SK-N-SH treated with all-trans-retinoic acid at 6 μM for 48 hours (cell line): ENCODE results near the gene CARS1.
A peak's percentile ranks its signal among the peaks of the same experiment; 100 is the strongest.

Source experiments
- ATAC-seq: fragments of 200-7000 bp; cut with Tn5 transposase; 3 replicates; pipeline ENCODE4 v1.9.1; 2020; ENCODE audit warnings: mild to moderate bottlenecking, moderate library complexity
- CREB5 ChIP-seq: fragments of 250-450 bp; sonication (Bioruptor Pico); IDR thresholded peaks from 2 replicates; pipeline ENCODE4 v1.5.1; 2020; ENCODE audit warnings: low read depth, mild to moderate bottlenecking, moderate library complexity
- CSDC2 ChIP-seq: fragments of 250-450 bp; sonication (Bioruptor Pico); IDR thresholded peaks from 2 replicates; pipeline ENCODE4 v1.5.0; 2020; ENCODE audit warnings: mild to moderate bottlenecking, moderate library complexity
- CSRNP3 ChIP-seq: fragments of 250-450 bp; sonication (Bioruptor Pico); IDR thresholded peaks from 2 replicates; pipeline ENCODE4 v1.5.1; 2021; ENCODE audit warnings: mild to moderate bottlenecking, moderate library complexity
- ESRRG ChIP-seq: fragments of 250-450 bp; sonication (Bioruptor Pico); IDR thresholded peaks from 2 replicates; pipeline ENCODE4 v1.6.1; 2021; ENCODE audit warnings: mild to moderate bottlenecking
- GLIS3 ChIP-seq: fragments of 250-450 bp; sonication (Bioruptor Pico); IDR thresholded peaks from 2 replicates; pipeline ENCODE4 v1.5.0; 2020; ENCODE audit warnings: mild to moderate bottlenecking, moderate library complexity
- ISL1 ChIP-seq: fragments of 250-450 bp; sonication (Bioruptor Pico); IDR thresholded peaks from 2 replicates; pipeline ENCODE4 v2.1.2; 2022; ENCODE audit warnings: mild to moderate bottlenecking, moderate library complexity
- OSR1 ChIP-seq: fragments of 250-450 bp; sonication (Bioruptor Pico); IDR thresholded peaks from 2 replicates; pipeline ENCODE4 v1.8.0; 2022; ENCODE audit warnings: moderate library complexity, mild to moderate bottlenecking, inconsistent platforms
- PATZ1 ChIP-seq: fragments of 250-450 bp; sonication (Bioruptor Pico); IDR thresholded peaks from 2 replicates; pipeline ENCODE4 v1.8.0; 2020; ENCODE audit warnings: mild to moderate bottlenecking, moderate library complexity, borderline replicate concordance
- POU6F1 ChIP-seq: fragments of 250-450 bp; sonication (Bioruptor Pico); IDR thresholded peaks from 2 replicates; pipeline ENCODE4 v1.8.0; 2021; ENCODE audit warnings: low read depth, mild to moderate bottlenecking, moderate library complexity, borderline replicate concordance
- PPARA ChIP-seq: fragments of 250-450 bp; sonication (Bioruptor Pico); IDR thresholded peaks from 2 replicates; pipeline ENCODE4 v1.5.0; 2020; ENCODE audit warnings: mild to moderate bottlenecking, borderline replicate concordance
- TCF4 ChIP-seq: fragments of 250-450 bp; sonication (Bioruptor Pico); IDR thresholded peaks from 2 replicates; pipeline ENCODE4 v1.8.0; 2021; ENCODE audit warnings: mild to moderate bottlenecking, moderate library complexity, borderline replicate concordance
- TSHZ2 ChIP-seq: fragments of 250-450 bp; sonication (Bioruptor Pico); IDR thresholded peaks from 2 replicates; pipeline ENCODE4 v1.5.0; 2020; ENCODE audit warnings: mild to moderate bottlenecking, moderate library complexity
- ZC3H10 ChIP-seq: fragments of 250-450 bp; sonication (Bioruptor Pico); IDR thresholded peaks from 2 replicates; pipeline ENCODE4 v1.5.1; 2021; ENCODE audit warnings: mild to moderate bottlenecking, moderate library complexity
- ZFP3 ChIP-seq: fragments of 250-450 bp; sonication (Bioruptor Pico); IDR thresholded peaks from 2 replicates; pipeline ENCODE4 v1.5.0; 2020; ENCODE audit warnings: mild to moderate bottlenecking, moderate library complexity
- ZNF565 ChIP-seq: fragments of 450-650 bp; formaldehyde crosslinking; conservative IDR thresholded peaks from 2 replicates; pipeline ENCODE4 v1.5.0; 2020; ENCODE audit warnings: low read depth, mild to moderate bottlenecking, moderate library complexity
- ZNF70 ChIP-seq: fragments of 450-650 bp; formaldehyde crosslinking; IDR thresholded peaks from 2 replicates; pipeline ENCODE4 v1.5.0; 2020; ENCODE audit warnings: mild to moderate bottlenecking, moderate library complexity

Gene CARS1

GRCh38 chr11:3050386-3051195 is 6.6 kb downstream of the CARS1 start:
- TF ChIP-seq GLIS3 (CRISPR knock-in tag) (no peak), CREB5 (no peak), ISL1 (CRISPR knock-in tag) (no peak), ESRRG (no peak), TSHZ2 (CRISPR knock-in tag) (no peak), PPARA (CRISPR knock-in tag) (no peak), ZFP3 (no peak), ZNF70 (CRISPR knock-in tag) (no peak), POU6F1 (no peak), TCF4 (no peak), CSDC2 (CRISPR knock-in tag) (no peak), ZNF565 (no peak), PATZ1 (CRISPR knock-in tag) (no peak), OSR1 (CRISPR knock-in tag) (no peak)
- no peak for ATAC-seq

GRCh38 chr11:3049430-3050243 is 7.6 kb downstream of the CARS1 start:
- no peak for TF ChIP-seq TCF4
- TF ChIP-seq CREB5, result no peak
- TF ChIP-seq ZFP3, result 0 out of 2 replicates have a peak, but pooled peaks have one; percentile 24
- peak; percentile 98 for ATAC-seq

- ATAC-seq, result no peak
- no peak for TF ChIP-seq ZC3H10
Observed at GRCh38 chr11:3047637-3048036, 9.6 kb downstream of the CARS1 start.

GRCh38 chr11:3046641-3047040 is 10.6 kb downstream of the CARS1 start:
- ATAC-seq, result no peak

More at GRCh38 chr11:3046641-3047040, 10.6 kb downstream of the CARS1 start:
- TF ChIP-seq CSDC2 (CRISPR knock-in tag), result no peak
- TF ChIP-seq CSRNP3, result no peak
- TF ChIP-seq ZC3H10, result no peak
